Liver (tissue), 9 donors: Measurements from ENCODE around the gene NCKAP5L. TPM values are rescaled to one million over a fixed set of nuclear protein-coding genes. Genes with fewer than 3 reads are reported as not detected.

ENCODE experiments used
- DNase-seq: peaks from one replicate; pipeline ENCODE4 v3.0.0-alpha.2; 2017; ENCODE audit warnings: low spot score
- H3K27ac ChIP-seq, 2 donors: one replicate each; pipeline ENCODE4 v1.7.0; 2013; ENCODE audit warnings: inconsistent platforms in 2 of 2, low read length in 2 of 2, control low read depth in 1 of 2, low read depth in 1 of 2, mild to moderate bottlenecking in 1 of 2
- H3K27me3 ChIP-seq, 4 donors: one replicate each; pipeline versions ENCODE4 v1.6.1 to v1.7.0; 2013; ENCODE audit warnings: low read length in 3 of 4, inconsistent platforms in 1 of 4, mild to moderate bottlenecking in 1 of 4, moderate library complexity in 1 of 4; ENCODE audit not compliant: control insufficient read depth in 4 of 4, insufficient read depth in 4 of 4
- H3K36me3 ChIP-seq, 4 donors: one replicate each; pipeline versions ENCODE4 v1.6.1 to v1.7.0; 2013; ENCODE audit warnings: low read length in 3 of 4, mild to moderate bottlenecking in 3 of 4, low read depth in 1 of 4, moderate library complexity in 1 of 4; ENCODE audit not compliant: control insufficient read depth in 4 of 4, insufficient read depth in 3 of 4
- H3K4me1 ChIP-seq, 4 donors: one replicate each; pipeline versions ENCODE4 v1.6.1 to v1.7.0; 2013; ENCODE audit warnings: low read length in 3 of 4, mild to moderate bottlenecking in 3 of 4, moderate library complexity in 1 of 4; ENCODE audit not compliant: control insufficient read depth in 4 of 4, insufficient read depth in 4 of 4
- H3K4me3 ChIP-seq, 3 donors: one replicate each; pipeline versions ENCODE4 v1.6.1 to v1.7.0; 2013; ENCODE audit warnings: low read length in 3 of 3, control low read depth in 1 of 3, low read depth in 1 of 3, mild to moderate bottlenecking in 1 of 3
- H3K9ac ChIP-seq, 2 donors: one replicate each; pipeline ENCODE4 v1.7.0; 2013; ENCODE audit warnings: low read length in 2 of 2, mild to moderate bottlenecking in 2 of 2, moderate library complexity in 2 of 2, control low read depth in 1 of 2, low read depth in 1 of 2
- H3K9me3 ChIP-seq, 4 donors: one replicate each; pipeline versions ENCODE4 v1.6.1 to v1.7.0; 2013; ENCODE audit warnings: low read length in 3 of 4; ENCODE audit not compliant: control insufficient read depth in 4 of 4
- EGR1 ChIP-seq, 2 donors: IDR thresholded peaks; 2 replicates each; pipeline ENCODE4 v1.6.1; 2016 to 2018; ENCODE audit warnings: antibody characterized with exemption in 2 of 2, low read depth in 2 of 2
- FOXA1 ChIP-seq: IDR thresholded peaks from 2 replicates; pipeline ENCODE4 v1.6.1; 2016; ENCODE audit warnings: antibody characterized with exemption
- FOXA2 ChIP-seq: IDR thresholded peaks from 2 replicates; pipeline ENCODE4 v1.6.1; 2016; ENCODE audit warnings: antibody characterized with exemption
- GABPA ChIP-seq, 2 donors: IDR thresholded peaks in 1 of 2; conservative IDR thresholded peaks in 1 of 2; 2 replicates each; pipeline ENCODE4 v1.6.1; 2016; ENCODE audit warnings: antibody characterized with exemption in 2 of 2, mild to moderate bottlenecking in 1 of 2, moderate library complexity in 1 of 2
- HNF4A ChIP-seq, 2 donors: conservative IDR thresholded peaks; 2 replicates each; pipeline ENCODE4 v1.6.1; 2016; ENCODE audit warnings: antibody characterized with exemption in 2 of 2, mild to moderate bottlenecking in 2 of 2
- NR2F2 ChIP-seq: IDR thresholded peaks from 2 replicates; pipeline ENCODE4 v1.6.1; 2016; ENCODE audit warnings: antibody characterized with exemption
- RAD21 ChIP-seq, 2 donors: IDR thresholded peaks; 2 replicates each; pipeline ENCODE4 v1.6.1; 2016; ENCODE audit warnings: antibody characterized with exemption in 2 of 2, mild to moderate bottlenecking in 2 of 2
- RXRA ChIP-seq, 2 donors: IDR thresholded peaks; 2 replicates each; pipeline ENCODE4 v1.6.1; 2017 to 2018; ENCODE audit warnings: antibody characterized with exemption in 2 of 2, mild to moderate bottlenecking in 1 of 2
- SP1 ChIP-seq: IDR thresholded peaks from 2 replicates; pipeline ENCODE4 v1.6.1; 2018; ENCODE audit warnings: antibody characterized with exemption, mild to moderate bottlenecking
- TAF1 ChIP-seq: conservative IDR thresholded peaks from 2 replicates; pipeline ENCODE4 v1.6.1; 2016; ENCODE audit warnings: antibody characterized with exemption, mild to moderate bottlenecking
- YY1 ChIP-seq: IDR thresholded peaks from 2 replicates; pipeline ENCODE4 v1.6.1; 2016; ENCODE audit warnings: antibody characterized with exemption, mild to moderate bottlenecking
- WGBS: extraction: QIAGEN DNeasy Blood & Tissue Kit; methylation state at CpG from one replicate; pipeline ENCODE4 v1.1.7; 2013; 5-methylcytosine and 5-hydroxymethylcytosine counted together
- polyA plus RNA-seq, 2 donors: library from polyadenylated mRNA; stranded (reverse) in 1 of 2; unstranded in 1 of 2; fragments of 200-250 nt in 1 of 2; fragments of >200 nt in 1 of 2; fragmentation: Nextera tagmentation in 1 of 2; extraction: Ambion mirVana in 1 of 2; gene quantifications; one replicate each; pipeline versions ENCODE4 v1.2.1 to v1.2.3, GENCODE V29; 2013 to 2015
- total RNA-seq, 2 donors: library from RNA; depleted of rRNA; stranded (reverse); fragments of >200 nt; gene quantifications; one replicate each; pipeline ENCODE4 v1.2.3, GENCODE V29; 2014
- TF ChIP-seq, protein P1 (sequence below): IDR thresholded peaks from 2 replicates; pipeline ENCODE4 v1.6.1; 2016; ENCODE audit warnings: antibody characterized with exemption
- TF ChIP-seq, protein P2 (sequence below): IDR thresholded peaks from 2 replicates; pipeline ENCODE4 v1.6.1; 2016; ENCODE audit warnings: antibody characterized with exemption, mild to moderate bottlenecking
- TF ChIP-seq, protein P3 (sequence below): IDR thresholded peaks from 2 replicates; pipeline ENCODE4 v1.6.1; 2016; ENCODE audit warnings: antibody characterized with exemption
- donor health status: healthy.
- donor health status: healthy.
- donor health status: healthy.
- donor health status: healthy.
- donor health status: healthy.

The NCKAP5L gene, protein sequence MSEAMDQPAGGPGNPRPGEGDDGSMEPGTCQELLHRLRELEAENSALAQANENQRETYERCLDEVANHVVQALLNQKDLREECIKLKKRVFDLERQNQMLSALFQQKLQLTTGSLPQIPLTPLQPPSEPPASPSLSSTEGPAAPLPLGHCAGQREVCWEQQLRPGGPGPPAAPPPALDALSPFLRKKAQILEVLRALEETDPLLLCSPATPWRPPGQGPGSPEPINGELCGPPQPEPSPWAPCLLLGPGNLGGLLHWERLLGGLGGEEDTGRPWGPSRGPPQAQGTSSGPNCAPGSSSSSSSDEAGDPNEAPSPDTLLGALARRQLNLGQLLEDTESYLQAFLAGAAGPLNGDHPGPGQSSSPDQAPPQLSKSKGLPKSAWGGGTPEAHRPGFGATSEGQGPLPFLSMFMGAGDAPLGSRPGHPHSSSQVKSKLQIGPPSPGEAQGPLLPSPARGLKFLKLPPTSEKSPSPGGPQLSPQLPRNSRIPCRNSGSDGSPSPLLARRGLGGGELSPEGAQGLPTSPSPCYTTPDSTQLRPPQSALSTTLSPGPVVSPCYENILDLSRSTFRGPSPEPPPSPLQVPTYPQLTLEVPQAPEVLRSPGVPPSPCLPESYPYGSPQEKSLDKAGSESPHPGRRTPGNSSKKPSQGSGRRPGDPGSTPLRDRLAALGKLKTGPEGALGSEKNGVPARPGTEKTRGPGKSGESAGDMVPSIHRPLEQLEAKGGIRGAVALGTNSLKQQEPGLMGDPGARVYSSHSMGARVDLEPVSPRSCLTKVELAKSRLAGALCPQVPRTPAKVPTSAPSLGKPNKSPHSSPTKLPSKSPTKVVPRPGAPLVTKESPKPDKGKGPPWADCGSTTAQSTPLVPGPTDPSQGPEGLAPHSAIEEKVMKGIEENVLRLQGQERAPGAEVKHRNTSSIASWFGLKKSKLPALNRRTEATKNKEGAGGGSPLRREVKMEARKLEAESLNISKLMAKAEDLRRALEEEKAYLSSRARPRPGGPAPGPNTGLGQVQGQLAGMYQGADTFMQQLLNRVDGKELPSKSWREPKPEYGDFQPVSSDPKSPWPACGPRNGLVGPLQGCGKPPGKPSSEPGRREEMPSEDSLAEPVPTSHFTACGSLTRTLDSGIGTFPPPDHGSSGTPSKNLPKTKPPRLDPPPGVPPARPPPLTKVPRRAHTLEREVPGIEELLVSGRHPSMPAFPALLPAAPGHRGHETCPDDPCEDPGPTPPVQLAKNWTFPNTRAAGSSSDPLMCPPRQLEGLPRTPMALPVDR (N-terminal part only)
- total RNA-seq (1 to 10 TPM; 3.1 to 6.8 TPM), polyA plus RNA-seq (1 to 10 TPM; 2.9 to 5.2 TPM)

DNA sequence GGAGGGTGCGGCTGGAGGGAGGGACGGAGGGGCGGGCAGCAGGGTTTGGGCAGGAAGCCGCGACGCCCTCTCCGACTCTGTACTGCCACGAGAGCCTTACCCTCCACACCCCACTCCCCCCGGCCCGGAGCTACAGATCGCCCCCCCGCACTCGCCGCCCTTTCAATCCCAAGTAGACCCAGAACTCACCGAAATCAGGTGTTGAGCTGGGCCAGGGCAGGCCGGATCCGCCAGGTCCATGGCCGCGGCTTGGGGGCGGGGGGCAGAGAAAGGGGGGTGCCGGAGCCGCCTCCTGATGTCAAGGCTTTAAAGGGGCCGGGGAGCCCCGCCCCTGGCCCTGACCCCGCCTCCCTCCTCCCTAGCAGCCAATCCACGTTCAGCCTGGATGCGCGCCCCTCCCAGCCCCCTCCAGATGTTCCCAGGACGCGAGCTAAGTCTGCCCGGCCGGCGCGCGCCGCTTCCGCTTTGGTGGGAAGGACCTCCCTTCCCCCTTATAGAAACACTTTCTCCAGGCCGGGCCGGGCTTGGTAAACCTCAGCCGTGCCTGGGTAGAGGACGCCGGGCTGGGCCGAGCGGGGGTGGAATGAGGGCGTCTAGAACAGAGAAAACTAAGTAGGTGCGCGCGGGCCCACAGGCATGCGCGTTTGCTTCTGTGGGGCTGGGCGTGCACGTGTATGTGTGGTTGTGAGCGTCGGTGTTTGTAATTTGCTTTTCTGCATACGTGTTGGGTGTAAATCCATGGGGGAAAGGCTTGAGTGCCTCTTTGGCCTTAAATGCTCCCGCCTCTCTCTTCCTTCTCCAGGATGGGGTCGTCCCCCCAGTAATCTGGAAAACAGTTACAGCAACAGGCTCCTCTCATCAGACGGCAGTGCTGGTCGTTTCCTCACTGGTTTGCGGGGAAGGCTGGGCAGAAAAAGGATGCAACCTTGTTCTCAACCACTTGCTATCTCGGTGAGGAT lies at the start of gene NCKAP5L:
TSS of gene NCKAP5L (minus strand) at position 281 of the 959 bp plus-strand sequence. CDS start 24,369 bp downstream, outside the sequence.
- peak in 1 of 2 donors; percentile 29 for TF ChIP-seq HNF4A (conservative IDR thresholded peaks at IDR 0.05)
- peak; percentile 32 to 89 for TF ChIP-seq EGR1 (IDR thresholded peaks at IDR 0.05; ENCODE audit: low read depth in 2 of 2)
- peak; percentile 62 for TF ChIP-seq YY1
- TF ChIP-seq NR2F2, result no peak
- no peak for TF ChIP-seq FOXA1
- TF ChIP-seq SP1, result peak; percentile 69
- TF ChIP-seq, protein P1, sequence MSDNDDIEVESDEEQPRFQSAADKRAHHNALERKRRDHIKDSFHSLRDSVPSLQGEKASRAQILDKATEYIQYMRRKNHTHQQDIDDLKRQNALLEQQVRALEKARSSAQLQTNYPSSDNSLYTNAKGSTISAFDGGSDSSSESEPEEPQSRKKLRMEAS, result peak; percentile 87
- peak in 1 of 2 donors; percentile 76 for TF ChIP-seq GABPA (IDR thresholded peaks at IDR 0.05 in 1 of 2, conservative IDR thresholded peaks at IDR 0.05 in 1 of 2)
- TF ChIP-seq, protein P2, sequence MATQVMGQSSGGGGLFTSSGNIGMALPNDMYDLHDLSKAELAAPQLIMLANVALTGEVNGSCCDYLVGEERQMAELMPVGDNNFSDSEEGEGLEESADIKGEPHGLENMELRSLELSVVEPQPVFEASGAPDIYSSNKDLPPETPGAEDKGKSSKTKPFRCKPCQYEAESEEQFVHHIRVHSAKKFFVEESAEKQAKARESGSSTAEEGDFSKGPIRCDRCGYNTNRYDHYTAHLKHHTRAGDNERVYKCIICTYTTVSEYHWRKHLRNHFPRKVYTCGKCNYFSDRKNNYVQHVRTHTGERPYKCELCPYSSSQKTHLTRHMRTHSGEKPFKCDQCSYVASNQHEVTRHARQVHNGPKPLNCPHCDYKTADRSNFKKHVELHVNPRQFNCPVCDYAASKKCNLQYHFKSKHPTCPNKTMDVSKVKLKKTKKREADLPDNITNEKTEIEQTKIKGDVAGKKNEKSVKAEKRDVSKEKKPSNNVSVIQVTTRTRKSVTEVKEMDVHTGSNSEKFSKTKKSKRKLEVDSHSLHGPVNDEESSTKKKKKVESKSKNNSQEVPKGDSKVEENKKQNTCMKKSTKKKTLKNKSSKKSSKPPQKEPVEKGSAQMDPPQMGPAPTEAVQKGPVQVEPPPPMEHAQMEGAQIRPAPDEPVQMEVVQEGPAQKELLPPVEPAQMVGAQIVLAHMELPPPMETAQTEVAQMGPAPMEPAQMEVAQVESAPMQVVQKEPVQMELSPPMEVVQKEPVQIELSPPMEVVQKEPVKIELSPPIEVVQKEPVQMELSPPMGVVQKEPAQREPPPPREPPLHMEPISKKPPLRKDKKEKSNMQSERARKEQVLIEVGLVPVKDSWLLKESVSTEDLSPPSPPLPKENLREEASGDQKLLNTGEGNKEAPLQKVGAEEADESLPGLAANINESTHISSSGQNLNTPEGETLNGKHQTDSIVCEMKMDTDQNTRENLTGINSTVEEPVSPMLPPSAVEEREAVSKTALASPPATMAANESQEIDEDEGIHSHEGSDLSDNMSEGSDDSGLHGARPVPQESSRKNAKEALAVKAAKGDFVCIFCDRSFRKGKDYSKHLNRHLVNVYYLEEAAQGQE, result peak; percentile 58
- peak; percentile 60 for TF ChIP-seq TAF1
- TF ChIP-seq, protein P3, sequence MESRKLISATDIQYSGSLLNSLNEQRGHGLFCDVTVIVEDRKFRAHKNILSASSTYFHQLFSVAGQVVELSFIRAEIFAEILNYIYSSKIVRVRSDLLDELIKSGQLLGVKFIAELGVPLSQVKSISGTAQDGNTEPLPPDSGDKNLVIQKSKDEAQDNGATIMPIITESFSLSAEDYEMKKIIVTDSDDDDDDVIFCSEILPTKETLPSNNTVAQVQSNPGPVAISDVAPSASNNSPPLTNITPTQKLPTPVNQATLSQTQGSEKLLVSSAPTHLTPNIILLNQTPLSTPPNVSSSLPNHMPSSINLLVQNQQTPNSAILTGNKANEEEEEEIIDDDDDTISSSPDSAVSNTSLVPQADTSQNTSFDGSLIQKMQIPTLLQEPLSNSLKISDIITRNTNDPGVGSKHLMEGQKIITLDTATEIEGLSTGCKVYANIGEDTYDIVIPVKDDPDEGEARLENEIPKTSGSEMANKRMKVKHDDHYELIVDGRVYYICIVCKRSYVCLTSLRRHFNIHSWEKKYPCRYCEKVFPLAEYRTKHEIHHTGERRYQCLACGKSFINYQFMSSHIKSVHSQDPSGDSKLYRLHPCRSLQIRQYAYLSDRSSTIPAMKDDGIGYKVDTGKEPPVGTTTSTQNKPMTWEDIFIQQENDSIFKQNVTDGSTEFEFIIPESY, result peak; percentile 37
- TF ChIP-seq RAD21 (IDR thresholded peaks at IDR 0.05), result peak in 1 of 2 donors; percentile 15
- peak; percentile 38 to 45 for TF ChIP-seq RXRA (IDR thresholded peaks at IDR 0.05)
- no peak for TF ChIP-seq FOXA2
- Histone ChIP-seq H3K27me3 (no peaks in the 10 kb centered on the region), H3K36me3 (no peaks in the 10 kb centered on the region), H3K4me3 (peak within 1 kb of the TSS; percentile 78 to 91 (median 90)), H3K9me3 (no peaks in the 10 kb centered on the region), H3K27ac (peak within 1 kb of the TSS; percentile 63 to 85), H3K4me1 (peaks cover 4 to 25% (median 13%) of the 10 kb centered on the region in 4 donors), H3K9ac (peak within 1 kb of the TSS; percentile 16 to 50)
- WGBS, result under 1% methylated on average over 61 of the region's 61 CpGs
- DNase-seq, result peak; percentile 92
